DND-41 (cell line): Measurements from ENCODE around the gene RBM7.

Source experiments
- CTCF ChIP-seq: IDR thresholded peaks from 2 replicates; pipeline ENCODE4 v1.5.1; 2012; ENCODE audit warnings: borderline replicate concordance, low read length, moderate library complexity, mild to moderate bottlenecking; ENCODE audit not compliant: poor library complexity, severe bottlenecking; ENCODE audit errors: extremely low read depth
- EZH2 ChIP-seq: IDR thresholded peaks from 3 replicates; pipeline ENCODE4 v1.6.1; 2012; ENCODE audit warnings: borderline replicate concordance, low read depth, mild to moderate bottlenecking, moderate library complexity, low read length, inconsistent platforms; ENCODE audit not compliant: severe bottlenecking

DNA sequence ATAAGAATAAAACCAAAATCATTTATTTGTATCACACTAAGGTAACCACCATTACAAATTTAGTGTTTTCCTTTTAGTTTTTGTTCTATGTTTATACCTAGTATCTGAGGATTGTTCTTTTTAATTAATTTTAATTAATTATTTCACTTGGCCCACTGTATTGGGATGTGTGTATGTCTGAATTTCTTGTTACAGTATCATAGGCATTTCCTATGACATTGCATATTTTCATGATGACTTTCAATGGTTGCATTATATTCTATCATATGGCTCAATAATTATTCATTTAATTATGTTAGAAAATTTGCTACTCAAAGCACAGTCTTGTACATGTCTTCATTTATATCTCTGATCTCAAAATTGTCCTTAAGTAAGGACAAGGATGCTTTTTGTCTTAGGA lies 41.1 kb upstream of the RBM7 start:
- no peak for TF ChIP-seq CTCF
- no peak for TF ChIP-seq EZH2
